ENCODE data around the gene NOL11. TPM values are rescaled to one million over a fixed set of nuclear protein-coding genes. Genes with fewer than 3 reads are reported as not detected.

Gene NOL11
- polyA plus RNA-seq, 1 of the 3 experiments (the other 2 are of a cell fraction) = 27.0 TPM

DNA sequence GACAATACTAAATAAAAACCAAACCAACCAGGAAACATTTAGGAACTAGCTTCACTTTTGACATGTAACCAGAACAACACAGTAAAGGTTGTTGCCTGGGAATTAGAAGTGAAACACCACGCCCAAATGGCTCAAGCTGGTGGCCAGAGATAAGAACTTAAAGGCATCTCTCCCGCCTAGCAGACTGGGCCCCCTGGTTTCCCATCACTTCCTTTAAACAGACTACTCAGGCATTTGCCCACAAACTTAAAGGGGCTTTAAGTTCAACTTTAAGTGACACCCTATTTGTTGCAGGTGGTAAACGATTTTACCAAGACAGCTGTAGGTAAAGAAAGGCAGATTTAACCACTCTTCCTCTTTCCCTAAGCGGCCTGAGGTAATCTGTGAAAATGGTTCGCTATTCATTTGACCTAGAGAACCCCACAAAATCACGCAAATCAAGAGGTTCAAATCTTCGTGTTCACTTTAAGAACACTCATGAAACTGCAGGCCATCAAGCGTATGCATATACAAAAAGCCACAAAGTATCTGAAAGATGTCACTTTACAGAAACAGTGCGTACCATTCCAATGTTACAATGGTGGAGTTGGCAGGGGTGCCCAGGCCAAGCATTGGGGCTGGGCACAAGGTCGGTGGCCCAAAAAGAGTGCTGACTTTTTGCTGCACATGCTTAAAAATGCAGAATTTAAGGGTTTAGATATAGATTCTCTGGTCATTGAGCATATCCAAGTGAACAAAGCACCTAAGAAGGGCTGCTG lies 66.8 kb downstream of the NOL11 start:
- Histone ChIP-seq H3K9me2 (no peaks in the 10 kb centered on the region), H3F3A (replicated peaks; ENCODE audit: insufficient read depth) (no peaks in the 10 kb centered on the region), H3K4me2 (no peak overlapping the region), H3K27ac (ENCODE audit: low read depth in 2 of 2, low read length in 1 of 2) (no peak overlapping the region), H3K4me3 (ENCODE audit: low read depth in 2 of 2, low read length in 1 of 2) (no peak overlapping the region), H3K36me3 (replicated peaks in 1 of 2; ENCODE audit: control insufficient read depth in 1 of 2, insufficient read depth in 2 of 2, low read length in 1 of 2) (no peaks in the 10 kb centered on the region), H3K27me3 (ENCODE audit: insufficient read depth) (peaks cover 7% of the 10 kb centered on the region; the same call in 1 of the 2 replicates), H3K9me3 (no peaks in the 10 kb centered on the region), H2AFZ (ENCODE audit: low read depth) (no peak overlapping the region), H4K20me1 (ENCODE audit: insufficient read depth) (no peaks in the 10 kb centered on the region), H3K9ac (no peak overlapping the region), H3K4me1 (ENCODE audit: control insufficient read depth in 1 of 2, insufficient read depth in 2 of 2, low read depth in 1 of 2, low read length in 1 of 2) (no peaks in the 10 kb centered on the region; a peak in 1 of 4 replicates), H3K79me2 (ENCODE audit: insufficient read depth) (no peaks in the 10 kb centered on the region)
- POLR2A ChIA-PET = no interaction called here
- CTCF ChIA-PET = interaction anchor here (1.3 to 2.1 kb wide), 2 partner anchors 16 to 31 kb away, joined by 3 to 8 read pairs; no protein-coding TSS in a partner anchor
- DNase-seq = no peak
- 72% methylated on average over 10 of the region's 10 CpGs for WGBS (ENCODE audit: low lambda C conversion rate)
- TF ChIP-seq TEAD4 (IDR thresholded peaks at IDR 0.05; ENCODE audit: borderline replicate concordance, insufficient read depth) (no peak), RCOR1 (IDR thresholded peaks at IDR 0.05; ENCODE audit: low read length) (no peak), NRF1 (IDR thresholded peaks at IDR 0.05; ENCODE audit: low read depth, low read length) (no peak), YY1 (IDR thresholded peaks at IDR 0.05; ENCODE audit: low read depth) (no peak)
- TF ChIP-seq, protein P1, sequence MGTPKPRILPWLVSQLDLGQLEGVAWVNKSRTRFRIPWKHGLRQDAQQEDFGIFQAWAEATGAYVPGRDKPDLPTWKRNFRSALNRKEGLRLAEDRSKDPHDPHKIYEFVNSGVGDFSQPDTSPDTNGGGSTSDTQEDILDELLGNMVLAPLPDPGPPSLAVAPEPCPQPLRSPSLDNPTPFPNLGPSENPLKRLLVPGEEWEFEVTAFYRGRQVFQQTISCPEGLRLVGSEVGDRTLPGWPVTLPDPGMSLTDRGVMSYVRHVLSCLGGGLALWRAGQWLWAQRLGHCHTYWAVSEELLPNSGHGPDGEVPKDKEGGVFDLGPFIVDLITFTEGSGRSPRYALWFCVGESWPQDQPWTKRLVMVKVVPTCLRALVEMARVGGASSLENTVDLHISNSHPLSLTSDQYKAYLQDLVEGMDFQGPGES (IDR thresholded peaks at IDR 0.05; ENCODE audit: low read depth, low read length) = no peak
- TF ChIP-seq, protein P2, sequence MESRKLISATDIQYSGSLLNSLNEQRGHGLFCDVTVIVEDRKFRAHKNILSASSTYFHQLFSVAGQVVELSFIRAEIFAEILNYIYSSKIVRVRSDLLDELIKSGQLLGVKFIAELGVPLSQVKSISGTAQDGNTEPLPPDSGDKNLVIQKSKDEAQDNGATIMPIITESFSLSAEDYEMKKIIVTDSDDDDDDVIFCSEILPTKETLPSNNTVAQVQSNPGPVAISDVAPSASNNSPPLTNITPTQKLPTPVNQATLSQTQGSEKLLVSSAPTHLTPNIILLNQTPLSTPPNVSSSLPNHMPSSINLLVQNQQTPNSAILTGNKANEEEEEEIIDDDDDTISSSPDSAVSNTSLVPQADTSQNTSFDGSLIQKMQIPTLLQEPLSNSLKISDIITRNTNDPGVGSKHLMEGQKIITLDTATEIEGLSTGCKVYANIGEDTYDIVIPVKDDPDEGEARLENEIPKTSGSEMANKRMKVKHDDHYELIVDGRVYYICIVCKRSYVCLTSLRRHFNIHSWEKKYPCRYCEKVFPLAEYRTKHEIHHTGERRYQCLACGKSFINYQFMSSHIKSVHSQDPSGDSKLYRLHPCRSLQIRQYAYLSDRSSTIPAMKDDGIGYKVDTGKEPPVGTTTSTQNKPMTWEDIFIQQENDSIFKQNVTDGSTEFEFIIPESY (IDR thresholded peaks at IDR 0.05; ENCODE audit: borderline replicate concordance, low read depth) = no peak

DNA sequence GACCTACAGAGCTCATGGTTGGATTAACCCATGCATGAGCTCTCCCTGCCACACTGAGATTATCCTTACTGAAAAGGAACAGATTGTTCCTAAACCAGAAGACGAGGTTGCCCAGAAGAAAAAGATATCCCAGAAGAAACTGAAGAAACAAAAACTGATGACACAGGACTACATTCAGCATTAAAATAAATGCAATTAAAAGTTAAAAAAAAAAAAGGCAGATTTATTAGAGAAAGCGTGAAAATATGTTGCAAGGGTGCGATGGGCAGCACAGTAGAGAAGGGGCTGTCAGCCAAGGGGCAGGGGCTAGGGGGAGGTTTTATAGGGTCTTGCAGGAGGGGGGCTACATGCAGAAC lies 67.4 kb downstream of the NOL11 start:
- TF ChIP-seq, protein P2 (IDR thresholded peaks at IDR 0.05; ENCODE audit: borderline replicate concordance, low read depth) = no peak
- TF ChIP-seq, protein P3, sequence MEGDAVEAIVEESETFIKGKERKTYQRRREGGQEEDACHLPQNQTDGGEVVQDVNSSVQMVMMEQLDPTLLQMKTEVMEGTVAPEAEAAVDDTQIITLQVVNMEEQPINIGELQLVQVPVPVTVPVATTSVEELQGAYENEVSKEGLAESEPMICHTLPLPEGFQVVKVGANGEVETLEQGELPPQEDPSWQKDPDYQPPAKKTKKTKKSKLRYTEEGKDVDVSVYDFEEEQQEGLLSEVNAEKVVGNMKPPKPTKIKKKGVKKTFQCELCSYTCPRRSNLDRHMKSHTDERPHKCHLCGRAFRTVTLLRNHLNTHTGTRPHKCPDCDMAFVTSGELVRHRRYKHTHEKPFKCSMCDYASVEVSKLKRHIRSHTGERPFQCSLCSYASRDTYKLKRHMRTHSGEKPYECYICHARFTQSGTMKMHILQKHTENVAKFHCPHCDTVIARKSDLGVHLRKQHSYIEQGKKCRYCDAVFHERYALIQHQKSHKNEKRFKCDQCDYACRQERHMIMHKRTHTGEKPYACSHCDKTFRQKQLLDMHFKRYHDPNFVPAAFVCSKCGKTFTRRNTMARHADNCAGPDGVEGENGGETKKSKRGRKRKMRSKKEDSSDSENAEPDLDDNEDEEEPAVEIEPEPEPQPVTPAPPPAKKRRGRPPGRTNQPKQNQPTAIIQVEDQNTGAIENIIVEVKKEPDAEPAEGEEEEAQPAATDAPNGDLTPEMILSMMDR (IDR thresholded peaks at IDR 0.05) = no peak
- TF ChIP-seq, protein P4, sequence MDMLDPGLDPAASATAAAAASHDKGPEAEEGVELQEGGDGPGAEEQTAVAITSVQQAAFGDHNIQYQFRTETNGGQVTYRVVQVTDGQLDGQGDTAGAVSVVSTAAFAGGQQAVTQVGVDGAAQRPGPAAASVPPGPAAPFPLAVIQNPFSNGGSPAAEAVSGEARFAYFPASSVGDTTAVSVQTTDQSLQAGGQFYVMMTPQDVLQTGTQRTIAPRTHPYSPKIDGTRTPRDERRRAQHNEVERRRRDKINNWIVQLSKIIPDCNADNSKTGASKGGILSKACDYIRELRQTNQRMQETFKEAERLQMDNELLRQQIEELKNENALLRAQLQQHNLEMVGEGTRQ (IDR thresholded peaks at IDR 0.05; ENCODE audit: borderline replicate concordance, low read depth, low read length) = no peak
- TF ChIP-seq NRF1 (IDR thresholded peaks at IDR 0.05; ENCODE audit: low read depth, low read length) (no peak), EP300 (IDR thresholded peaks at IDR 0.05; ENCODE audit: borderline replicate concordance in 1 of 2, low read depth in 1 of 2, low read length in 1 of 2) (no peak)
- H3K9me2 ChIP-seq = no peaks in the 10 kb centered on the region
- no peaks in the 10 kb centered on the region for H3K79me2 ChIP-seq (ENCODE audit: insufficient read depth)
- no peaks in the 10 kb centered on the region for H4K20me1 ChIP-seq (ENCODE audit: insufficient read depth)
- DNase-seq = no peak
- POLR2A ChIA-PET = no interaction called here
- H3K27ac ChIP-seq (ENCODE audit: low read depth in 2 of 2, low read length in 1 of 2) = no peak overlapping the region
- no peaks in the 10 kb centered on the region for H3F3A ChIP-seq (replicated peaks; ENCODE audit: insufficient read depth)
- H3K9ac ChIP-seq = no peak overlapping the region
- no peaks in the 10 kb centered on the region for H3K4me1 ChIP-seq (ENCODE audit: control insufficient read depth in 1 of 2, insufficient read depth in 2 of 2, low read depth in 1 of 2, low read length in 1 of 2)
- H3K27me3 ChIP-seq (ENCODE audit: insufficient read depth) = peaks cover 7% of the 10 kb centered on the region; the same call in 1 of the 2 replicates
- H3K9me3 ChIP-seq = no peaks in the 10 kb centered on the region
- H3K4me2 ChIP-seq = no peak overlapping the region
- no peaks in the 10 kb centered on the region for H3K36me3 ChIP-seq (replicated peaks in 1 of 2; ENCODE audit: control insufficient read depth in 1 of 2, insufficient read depth in 2 of 2, low read length in 1 of 2)
- no peak overlapping the region for H2AFZ ChIP-seq (ENCODE audit: low read depth)
- no peak overlapping the region for H3K4me3 ChIP-seq (ENCODE audit: low read depth in 2 of 2, low read length in 1 of 2)
- CTCF ChIA-PET = no interaction called here
- 73% methylated on average over 3 of the region's 3 CpGs for WGBS (ENCODE audit: low lambda C conversion rate)

Measured in SK-N-SH (cell line).